Tracheal epithelial cell (primary cell): ENCODE results near the gene PHOSPHO2. TPM values are rescaled to one million over a fixed set of nuclear protein-coding genes. Genes with fewer than 3 reads are reported as not detected.

ENCODE experiments used
- total RNA-seq: library from RNA; depleted of rRNA; stranded (reverse); fragments of >200 nt; gene quantifications from 2 replicates; pipeline ENCODE4 v1.2.1, GENCODE V29; 2014

Gene PHOSPHO2, protein sequence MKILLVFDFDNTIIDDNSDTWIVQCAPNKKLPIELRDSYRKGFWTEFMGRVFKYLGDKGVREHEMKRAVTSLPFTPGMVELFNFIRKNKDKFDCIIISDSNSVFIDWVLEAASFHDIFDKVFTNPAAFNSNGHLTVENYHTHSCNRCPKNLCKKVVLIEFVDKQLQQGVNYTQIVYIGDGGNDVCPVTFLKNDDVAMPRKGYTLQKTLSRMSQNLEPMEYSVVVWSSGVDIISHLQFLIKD
- total RNA-seq = 0.96 and 1.3 TPM in 2 replicates

DNA sequence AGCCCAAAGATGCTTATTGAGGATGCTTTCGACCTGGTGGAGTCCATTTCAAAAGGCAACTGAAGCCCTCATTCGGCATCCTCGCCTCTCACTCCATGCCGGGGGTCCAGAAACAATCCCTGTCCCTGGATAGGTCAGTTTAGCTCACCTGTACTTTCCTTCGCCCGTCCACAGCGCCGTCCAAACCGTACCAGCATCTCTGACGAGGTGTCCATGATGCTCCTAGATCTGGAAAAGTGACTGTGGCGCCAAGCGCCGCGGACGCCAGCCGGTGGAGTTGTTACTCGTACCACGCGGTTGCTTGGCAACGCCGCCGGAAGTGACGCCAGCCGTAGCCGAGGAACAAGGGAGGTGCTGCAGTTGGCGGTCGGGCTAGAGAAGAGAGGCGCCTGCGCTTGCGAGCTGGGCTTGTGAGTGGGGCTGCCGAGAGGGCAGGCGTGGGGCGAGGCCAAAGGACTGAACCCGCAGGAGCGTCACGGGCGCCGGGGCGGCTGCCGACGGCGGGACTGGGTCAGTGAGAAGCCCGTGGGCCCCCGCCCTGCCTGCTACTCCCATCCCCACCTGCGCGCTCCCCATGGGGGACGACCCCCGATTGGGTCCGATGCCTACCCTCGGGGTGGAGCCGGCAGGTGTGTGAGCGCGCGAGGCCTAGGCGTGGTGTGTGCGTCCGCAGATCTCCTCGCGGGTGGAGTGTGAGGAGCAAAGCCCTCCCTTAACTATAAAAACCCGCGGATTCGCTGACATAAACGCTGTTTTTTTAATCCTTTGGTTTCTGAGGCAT, at the start of gene PHOSPHO2, which contains the start of gene CFAP210:
Gene PHOSPHO2, plus strand, starts transcription at position 357 of the 781 bp plus-strand sequence. CDS start 6,503 bp downstream, outside the sequence.
Gene CFAP210, minus strand, starts transcription at position 293 of the 781 bp plus-strand sequence. Its CDS starts 78 bp downstream, at position 215.

Other genes with a start within 250 kb of the PHOSPHO2 start
- gene BBS5, start 215.0 kb upstream of the PHOSPHO2 start, total RNA-seq = 1.2 and 2.1 TPM in 2 replicates
- 0.24 TPM in 1 of 2 replicates, not detected in the other for gene KLHL41, start 184.8 kb upstream of the PHOSPHO2 start, total RNA-seq
- 19.5 and 19.8 TPM in 2 replicates for gene FASTKD1, start 120.6 kb upstream of the PHOSPHO2 start, total RNA-seq
- gene PPIG, start 110.1 kb upstream of the PHOSPHO2 start, total RNA-seq = 19.0 and 19.8 TPM in 2 replicates
- not detected in 2 replicates for gene CFAP210, start 64 bp upstream of the PHOSPHO2 start, total RNA-seq
- 6.3 and 7.2 TPM in 2 replicates for gene KLHL23, start 39.4 kb downstream of the PHOSPHO2 start, total RNA-seq
- 58.3 and 79.1 TPM in 2 replicates for gene SSB, start 104.4 kb downstream of the PHOSPHO2 start, total RNA-seq
- 87.7 and 104 TPM in 2 replicates for gene METTL5, start 130.4 kb downstream of the PHOSPHO2 start, total RNA-seq
- 17.4 and 30.9 TPM in 2 replicates for gene UBR3, start 133.0 kb downstream of the PHOSPHO2 start, total RNA-seq